Lower leg skin (tissue), 3 donors: Measurements from ENCODE around the gene VWA8.

Experiments
- CTCF ChIP-seq, 3 donors: fragments of 450-650 bp; IDR thresholded peaks; one replicate each; pipeline ENCODE4 v1.5.1; 2016; ENCODE audit warnings: antibody characterized with exemption in 3 of 3, mild to moderate bottlenecking in 3 of 3, moderate library complexity in 2 of 3
- POLR2A ChIP-seq, 2 donors: fragments of 450-650 bp; IDR thresholded peaks; one replicate each; pipeline ENCODE4 v1.6.1; 2016 to 2017; ENCODE audit warnings: antibody characterized with exemption in 2 of 2, mild to moderate bottlenecking in 1 of 2, moderate library complexity in 1 of 2

DNA sequence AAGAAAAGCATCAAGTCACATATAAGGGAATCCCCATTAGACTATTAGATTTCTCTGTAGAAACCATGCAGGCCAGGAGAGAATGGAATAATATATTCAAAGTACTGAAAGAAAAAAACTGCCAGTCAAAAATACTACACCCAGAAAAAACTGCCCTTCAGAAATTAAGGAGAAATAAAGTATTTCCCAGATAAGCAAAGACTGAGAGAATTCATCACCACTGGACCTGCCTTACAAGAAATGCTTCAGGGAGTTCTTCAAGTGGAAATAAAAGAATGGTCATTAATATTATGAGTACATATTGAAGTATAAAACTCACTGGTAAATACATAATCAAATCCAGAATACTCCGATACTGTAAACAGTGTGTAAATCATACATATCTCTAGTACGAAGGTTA, 35.9 kb downstream of the VWA8 start:
- TF ChIP-seq POLR2A (IDR thresholded peaks at IDR 0.05) (no peak), CTCF (IDR thresholded peaks at IDR 0.05) (no peak)
